HepG2 (cell line): ENCODE data around the gene WNT3. TPM values are rescaled to one million over a fixed set of nuclear protein-coding genes. Genes with fewer than 3 reads are reported as not detected.
A peak's percentile ranks its signal among the peaks of the same experiment; 100 is the strongest.

ENCODE experiments used
- ATAC-seq: fragments of 200-7000 bp; cut with Tn5 transposase; 3 replicates; pipeline ENCODE4 v1.9.1; 2020; ENCODE audit warnings: mild to moderate bottlenecking, moderate library complexity
- BruUV-seq: library from RNA; stranded (reverse); fragments of 400-500 nt; replicated peaks from 2 replicates; lab custom pipeline; 2021; lab: Mats Ljungman, UMichigan
- CTCF ChIA-PET: fragments of 300-600 bp; formaldehyde crosslinking; extraction: SDS; loops from one replicate; lab custom pipeline; 2021; ENCODE audit warnings: low total read pairs, inconsistent platforms, low intra/inter-chr PET ratio; lab: Yijun Ruan, JAX
- POLR2A ChIA-PET: fragments of 350-600 bp; sonication (Branson Sonifier 250); formaldehyde crosslinking; loops from one replicate; lab custom pipeline; 2020; ENCODE audit warnings: antibody characterized with exemption, inconsistent platforms; lab: Yijun Ruan, JAX
- DNase-seq: peaks from one replicate; pipeline ENCODE4 v3.0.0-alpha.2; 2015; ENCODE audit warnings: low spot score
- FAIRE-seq: peaks from 3 replicates; lab custom pipeline; 2011; peaks lifted over from hg19 to GRCh38; lab: Jason Lieb, UNC
- H2AFZ ChIP-seq: one replicate; pipeline ENCODE4 v1.6.1; 2011; ENCODE audit warnings: low read length, inconsistent platforms
- H3K27ac ChIP-seq: fragments of 300-600 bp; 3 replicates; pipeline ENCODE4 v1.8.0; 2011; ENCODE audit warnings: mixed run types, mild to moderate bottlenecking, mixed read lengths, low read length, inconsistent platforms; ENCODE audit not compliant: insufficient read depth; ENCODE audit errors: extremely low read length
- H3K27me3 ChIP-seq, 2 experiments: fragments of 200-600 bp in 1 of 2; 2 replicates in 1 of 2; 3 replicates in 1 of 2; pipeline versions ENCODE4 v1.6.0 to v1.8.0; 2011; ENCODE audit warnings: low read length in 2 of 2, mild to moderate bottlenecking in 2 of 2, moderate library complexity in 2 of 2, inconsistent platforms in 1 of 2; ENCODE audit not compliant: insufficient read depth in 2 of 2, control insufficient read depth in 1 of 2
- H3K36me3 ChIP-seq, 2 experiments: fragments of 200-600 bp in 1 of 2; replicated peaks in 1 of 2; 2 replicates in 1 of 2; 3 replicates in 1 of 2; pipeline versions ENCODE4 v1.5.1 to v1.8.0; 2011; ENCODE audit warnings: low read length in 2 of 2, inconsistent platforms in 1 of 2; ENCODE audit not compliant: insufficient read depth in 2 of 2, control insufficient read depth in 1 of 2
- H3K4me1 ChIP-seq: 2 replicates; pipeline ENCODE4 v1.5.1; 2012; ENCODE audit warnings: low read length, inconsistent platforms; ENCODE audit not compliant: insufficient read depth
- H3K4me2 ChIP-seq: 2 replicates; pipeline ENCODE4 v1.6.0; 2011; ENCODE audit warnings: low read depth, low read length, inconsistent platforms
- H3K4me3 ChIP-seq, 3 experiments: fragments of 200-600 bp in 1 of 3; sonication (generic), shearing (Covaris generic) in 1 of 3; replicated peaks in 1 of 3; 2 replicates each; pipeline ENCODE4 v1.5.1; 2011 to 2016; ENCODE audit warnings: low read length in 3 of 3, inconsistent platforms in 2 of 3, low read depth in 2 of 3, mild to moderate bottlenecking in 2 of 3, control low read depth in 1 of 3, mixed read lengths in 1 of 3; ENCODE audit not compliant: insufficient read depth in 1 of 3
- H3K79me2 ChIP-seq: one replicate; pipeline ENCODE4 v1.6.1; 2011; ENCODE audit warnings: low read length, inconsistent platforms; ENCODE audit not compliant: insufficient read depth
- H3K9ac ChIP-seq: 2 replicates; pipeline ENCODE4 v1.6.0; 2011; ENCODE audit warnings: mild to moderate bottlenecking, low read depth, low read length, inconsistent platforms; ENCODE audit not compliant: insufficient read depth
- H3K9me3 ChIP-seq: 2 replicates; pipeline ENCODE4 v1.5.1; 2012; ENCODE audit warnings: mild to moderate bottlenecking, low read length
- H4K20me1 ChIP-seq: 2 replicates; pipeline ENCODE4 v1.6.0; 2011; ENCODE audit warnings: inconsistent platforms, mild to moderate bottlenecking, low read length, moderate library complexity; ENCODE audit not compliant: insufficient read depth
- CBX2 ChIP-seq, 2 experiments: fragments of 200-600 bp in 1 of 2; sonication (generic); formaldehyde crosslinking in 1 of 2; IDR thresholded peaks; 2 replicates each; pipeline versions ENCODE4 v1.7.0 to v1.8.1; 2018 to 2022; ENCODE audit warnings: low read depth in 2 of 2, low read length in 1 of 2, mild to moderate bottlenecking in 1 of 2, missing genetic modification reagents in 1 of 2
- ELF1 ChIP-seq: sonication (generic); formaldehyde crosslinking; IDR thresholded peaks from 2 replicates; pipeline ENCODE4 v1.4.0; 2020; ENCODE audit warnings: missing genetic modification reagents
- KDM4B ChIP-seq: sonication (generic); formaldehyde crosslinking; IDR thresholded peaks from 2 replicates; pipeline ENCODE4 v1.4.0; 2020; ENCODE audit warnings: missing genetic modification reagents
- MAF1 ChIP-seq: sonication (generic); formaldehyde crosslinking; IDR thresholded peaks from 2 replicates; pipeline ENCODE4 v1.5.0; 2020; ENCODE audit warnings: missing genetic modification reagents, borderline replicate concordance
- MAFK ChIP-seq, 2 experiments: IDR thresholded peaks in 1 of 2; conservative IDR thresholded peaks in 1 of 2; 2 replicates each; pipeline ENCODE4 v1.6.1; 2011; ENCODE audit warnings: improper control_type of control experiment in 2 of 2, low read length in 2 of 2
- POLR2AphosphoS2 ChIP-seq: IDR thresholded peaks from 2 replicates; pipeline ENCODE4 v1.6.1; 2011; ENCODE audit warnings: low read depth, low read length, improper control_type of control experiment
- RAD51 ChIP-seq: fragments of 450-650 bp; IDR thresholded peaks from 2 replicates; pipeline ENCODE4 v1.6.1; 2016; ENCODE audit warnings: borderline replicate concordance
- SP140L ChIP-seq: sonication (generic); formaldehyde crosslinking; IDR thresholded peaks from 2 replicates; pipeline ENCODE4 v1.4.0; 2020; ENCODE audit warnings: missing genetic modification reagents, borderline replicate concordance
- U2AF1 ChIP-seq: fragments of 200-400 bp; formaldehyde crosslinking; optimal IDR thresholded peaks from 2 replicates; pipeline ENCODE3; 2017; ENCODE audit warnings: mild to moderate bottlenecking, low read depth, low read length
- UBTF ChIP-seq: sonication (generic); formaldehyde crosslinking; IDR thresholded peaks from 2 replicates; pipeline ENCODE4 v1.4.0; 2020; ENCODE audit warnings: mild to moderate bottlenecking, missing genetic modification reagents
- ZBTB38 ChIP-seq: sonication (generic); formaldehyde crosslinking; IDR thresholded peaks from 2 replicates; pipeline ENCODE4 v1.5.1; 2020; ENCODE audit warnings: mild to moderate bottlenecking, missing genetic modification reagents
- ZMYM3 ChIP-seq: sonication (generic); formaldehyde crosslinking; IDR thresholded peaks from 2 replicates; pipeline ENCODE4 v1.5.1; 2020; ENCODE audit warnings: mild to moderate bottlenecking, missing genetic modification reagents
- ZNF138 ChIP-seq: sonication (generic); formaldehyde crosslinking; IDR thresholded peaks from 2 replicates; pipeline ENCODE4 v1.5.0; 2020; ENCODE audit warnings: mild to moderate bottlenecking, low read depth, missing genetic modification reagents
- ZNF205 ChIP-seq: IDR thresholded peaks from 2 replicates; pipeline ENCODE4 v1.6.1; 2018; ENCODE audit warnings: missing biosample characterization, missing genetic modification reagents
- ZNF343 ChIP-seq: sonication (generic); formaldehyde crosslinking; IDR thresholded peaks from 2 replicates; pipeline ENCODE4 v1.4.0; 2020; ENCODE audit warnings: mild to moderate bottlenecking, missing genetic modification reagents
- ZNF543 ChIP-seq: sonication (generic); formaldehyde crosslinking; IDR thresholded peaks from 2 replicates; pipeline ENCODE4 v1.4.0; 2020; ENCODE audit warnings: mild to moderate bottlenecking, missing genetic modification reagents
- ZNF550 ChIP-seq: sonication (generic); formaldehyde crosslinking; IDR thresholded peaks from 2 replicates; pipeline ENCODE4 v1.4.0; 2020; ENCODE audit warnings: mild to moderate bottlenecking, missing genetic modification reagents, borderline replicate concordance
- WGBS: methylation state at CpG from one replicate; pipeline ENCODE4 v1.1.6; 2017; ENCODE audit warnings: low lambda C conversion rate; 5-methylcytosine and 5-hydroxymethylcytosine counted together
- in situ Hi-C: cut with HindIII; loops from 2 replicates; pipeline ENCODE4 v1.10.0; 2017; ENCODE audit warnings: low pct_unique_long_range_greater_than_20kb; ENCODE audit not compliant: extremely low pct_ligation_motif_present
- intact Hi-C: fragments of 100-400 bp; cut with micrococcal nuclease; formaldehyde crosslinking; loops from one replicate; pipeline ENCODE4 v1.10.0; 2022; ENCODE audit not compliant: unreplicated experiment
- polyA plus RNA-seq, 8 experiments: library from polyadenylated mRNA; depleted of rRNA in 3 of 8; stranded (reverse) in 7 of 8; unstranded in 1 of 8; fragments of >200 nt; fragmentation: Illumina TruSeq in 4 of 8; extraction: Trizol in 4 of 8; gene quantifications; 2 replicates each; pipeline versions ENCODE4 v1.2.1 to v1.2.3, GENCODE V29; 2011 to 2016; ENCODE audit warnings: low read depth in 4 of 8, missing spikeins in 1 of 8, mixed read lengths in 1 of 8; ENCODE audit not compliant: insufficient read depth in 1 of 8
- total RNA-seq, 5 experiments: library from RNA; depleted of rRNA; stranded (reverse); fragments of >200 nt; fragmentation: Illumina TruSeq; extraction: Trizol; gene quantifications; 2 replicates each; pipeline ENCODE4 v1.2.3, GENCODE V29; 2016; ENCODE audit warnings: low read depth in 1 of 5

WNT3 gene
- total and polyA plus RNA-seq, 2 of the 13 experiments (the other 11 are each of a cell fraction or from before 2014, with no cell fraction given), result 8.5 to 10.3 TPM

GRCh38 chr17:46818929-46819859, 702 bp upstream of the WNT3 start (continued):
- TF ChIP-seq UBTF (CRISPR knock-in tag) (peak; percentile 35; the same call in 1 of the 2 replicates), MAFK (conservative IDR thresholded peaks at IDR 0.05 in 1 of 2, IDR thresholded peaks at IDR 0.05 in 1 of 2; ENCODE audit: low read length in 2 of 2) (no peak), ZBTB38 (CRISPR knock-in tag) (no peak; the same call in 1 of the 2 replicates)

GRCh38 chr17:46817901-46818209, 637 bp downstream of the WNT3 start:
- POLR2A ChIA-PET, result no interaction called here

More at GRCh38 chr17:46817901-46818209, 637 bp downstream of the WNT3 start:
- H3K36me3 ChIP-seq, result no peaks in the 10 kb centered on the region
- no peaks in the 10 kb centered on the region for H3K9me3 ChIP-seq
- DNase-seq (no peak), FAIRE-seq (no peak), ATAC-seq (no peak)
- in situ Hi-C loops (no loop called here), intact Hi-C loops (no loop called here)
- no peak overlapping the region for H3K4me3 ChIP-seq
- 54% methylated on average over 5 of the region's 5 CpGs for WGBS
- no peaks in the 10 kb centered on the region for H3K79me2 ChIP-seq
- H3K27ac ChIP-seq, result no peak overlapping the region
- CTCF ChIA-PET, result no interaction called here
- H3K9ac ChIP-seq, result no peak overlapping the region
- no peaks in the 10 kb centered on the region for H4K20me1 ChIP-seq
- no peak overlapping the region for H2AFZ ChIP-seq
- H3K4me1 ChIP-seq, result peaks cover 35% of the 10 kb centered on the region
- no TSS peak for BruUV-seq
- no peak for TF ChIP-seq RAD51
- TF ChIP-seq U2AF1, result no peak
- TF ChIP-seq SP140L (CRISPR knock-in tag), result no peak
- TF ChIP-seq ZMYM3 (CRISPR knock-in tag), result no peak
- no peak for TF ChIP-seq ZNF550
- no peak for TF ChIP-seq MAF1 (CRISPR knock-in tag)
- no peak for TF ChIP-seq CBX2 (IDR thresholded peaks at IDR 0.05; ENCODE audit: low read depth, low read length)
- no peak for TF ChIP-seq CBX2 (CRISPR knock-in tag; IDR thresholded peaks at IDR 0.05; ENCODE audit: low read depth)
- no peak for TF ChIP-seq KDM4B (CRISPR knock-in tag)
- TF ChIP-seq ZNF543 (CRISPR knock-in tag), result no peak
- TF ChIP-seq POLR2AphosphoS2, result no peak
- TF ChIP-seq ZNF138, result no peak
- no peak for TF ChIP-seq ZNF205
- TF ChIP-seq ZNF343, result no peak
- no peak for TF ChIP-seq ELF1 (CRISPR knock-in tag)
- H3K4me2 ChIP-seq, result no peak overlapping the region
- H3K27me3 ChIP-seq, result peaks cover 12 to 81% of the 10 kb centered on the region in 2 experiments
